GM18519 (cell line): Measurements from ENCODE around the gene USP40.

ENCODE experiments used
- ATAC-seq: cut with Tn5 transposase; IDR thresholded peaks from one replicate; pipeline ENCODE4 v1.9.1; 2021; ENCODE audit warnings: mild to moderate bottlenecking, moderate library complexity; ENCODE audit not compliant: unreplicated experiment, low FRiP score

USP40 gene

DNA sequence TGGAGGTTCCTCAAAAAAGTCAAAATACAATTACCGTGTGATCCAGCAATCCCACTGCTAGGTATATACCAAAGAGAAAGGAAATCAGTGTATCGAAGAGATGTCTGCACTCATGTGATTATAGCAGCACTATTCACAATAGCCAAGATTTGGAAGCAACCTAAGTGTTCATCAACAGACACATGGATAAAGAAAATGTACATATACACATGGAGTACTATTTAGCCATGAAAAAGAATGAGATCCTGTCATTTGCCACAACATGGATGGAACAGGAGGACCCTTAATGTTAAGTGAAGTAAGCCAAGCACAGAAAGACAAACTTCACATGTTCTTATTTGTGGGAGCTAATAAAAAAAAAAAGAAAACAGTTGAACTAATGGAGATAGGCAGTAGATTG lies 133.6 kb downstream of the USP40 start:
- ATAC-seq, result no peak

DNA sequence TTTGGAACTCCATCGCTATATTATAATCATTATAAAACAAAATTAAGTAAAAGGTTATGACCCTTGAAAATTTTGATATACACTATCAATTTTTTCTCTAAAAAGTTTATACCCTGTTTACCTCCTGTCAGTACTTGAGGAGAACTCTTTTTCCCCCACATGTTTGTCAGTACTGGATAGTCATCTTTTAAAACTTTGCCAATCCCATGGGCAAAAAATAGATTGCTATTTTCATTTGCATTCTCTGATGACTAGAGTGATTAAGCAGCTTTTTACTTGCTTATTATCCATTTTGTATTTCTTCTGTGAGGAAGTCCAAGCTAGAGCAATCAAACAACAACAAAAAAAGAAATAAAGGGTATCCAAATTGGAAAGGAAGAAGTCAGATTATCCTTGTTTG lies 135.9 kb downstream of the USP40 start:
- no peak for ATAC-seq

DNA sequence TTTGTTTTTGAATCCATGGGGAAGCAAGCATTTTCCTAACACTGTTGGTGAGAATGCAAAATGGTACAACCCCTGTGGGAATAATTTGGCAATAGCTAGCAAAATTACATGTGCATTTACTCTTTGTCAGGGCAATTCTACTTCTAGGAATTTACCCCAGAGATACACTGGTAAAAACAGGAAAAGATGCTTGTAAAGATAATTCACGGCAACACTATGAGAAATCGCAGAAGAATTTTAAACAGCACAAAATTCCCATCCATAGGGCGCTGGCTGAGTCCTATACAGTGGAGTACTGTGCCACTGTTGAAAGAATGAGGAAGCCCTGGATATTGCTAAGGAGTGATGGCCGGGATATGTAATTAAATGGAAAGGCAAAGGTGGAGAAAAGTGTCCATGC lies 136.5 kb downstream of the USP40 start:
- ATAC-seq, result no peak

DNA sequence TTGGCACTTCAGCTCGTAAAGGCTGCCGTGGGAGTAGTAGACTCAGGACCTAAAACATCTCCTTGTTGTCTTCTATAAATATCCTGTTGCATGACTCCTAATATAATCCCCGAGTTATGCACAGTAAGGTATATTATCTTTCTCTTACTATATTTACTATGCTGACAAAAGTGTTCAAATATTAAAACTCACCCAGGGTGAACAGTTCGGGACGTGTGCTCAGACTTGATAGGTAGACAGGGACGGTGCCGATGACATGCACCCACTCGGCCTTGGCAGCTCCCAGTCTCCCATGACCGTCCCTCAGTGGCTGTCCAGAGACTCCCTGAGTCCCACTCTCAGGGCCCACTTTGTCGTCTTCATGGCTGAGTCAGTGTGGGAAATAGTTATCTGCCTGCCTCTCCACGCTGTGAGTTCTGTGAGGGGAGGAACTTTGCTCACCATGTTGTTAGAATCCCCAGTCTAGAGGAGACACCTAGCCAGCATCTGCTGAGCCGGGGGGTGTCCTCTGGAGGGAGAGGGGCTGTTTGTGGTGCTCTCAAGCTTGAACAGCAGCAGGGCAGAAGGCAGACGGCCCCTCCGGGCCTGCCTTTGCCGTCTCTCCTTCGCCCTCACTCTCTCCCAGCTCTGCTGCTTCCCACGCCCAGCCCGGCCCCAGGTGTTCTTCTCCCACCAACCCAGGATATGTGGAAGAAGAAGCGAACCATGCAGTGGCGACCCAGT lies 137.2 kb downstream of the USP40 start:
- no peak for ATAC-seq

DNA sequence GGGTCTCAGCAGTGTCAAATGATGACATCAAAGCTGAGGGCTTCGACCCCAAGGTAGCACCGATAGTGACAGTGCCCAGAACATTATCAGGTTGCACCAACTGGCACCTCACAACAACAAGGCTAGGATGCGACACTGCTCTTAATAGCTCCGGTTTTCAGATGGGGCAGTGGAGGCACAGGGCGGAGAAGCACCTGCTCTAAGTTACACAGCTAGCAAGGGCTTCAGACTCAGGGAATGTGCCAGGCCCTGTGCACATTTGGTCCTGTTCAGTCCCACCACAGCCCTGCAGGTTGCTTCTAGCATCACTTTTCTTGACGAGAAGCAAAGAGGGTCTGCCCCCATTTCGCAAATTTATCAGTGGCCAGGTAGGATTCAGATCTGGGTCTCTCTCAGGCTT lies 138.1 kb downstream of the USP40 start:
- ATAC-seq, result no peak

DNA sequence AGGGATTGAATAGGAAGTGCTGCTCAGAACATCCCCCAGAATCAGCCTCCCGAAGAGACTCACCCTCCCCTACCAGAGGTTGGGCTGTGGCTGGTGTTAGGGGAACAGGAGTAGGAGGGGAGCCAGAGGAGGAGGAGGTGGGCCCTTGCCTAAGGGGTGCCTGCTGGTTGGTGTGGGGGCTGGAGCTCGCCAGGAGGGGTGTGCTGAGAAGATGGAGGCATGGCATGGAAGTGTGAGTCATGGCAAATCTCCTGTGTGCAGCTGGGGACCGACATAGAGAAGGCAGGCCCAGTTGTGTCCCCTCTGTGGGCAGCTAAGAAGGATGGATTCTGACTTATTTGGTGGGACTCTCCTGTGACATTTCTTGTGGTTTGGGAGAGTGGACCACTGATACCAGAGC lies 138.6 kb downstream of the USP40 start:
- no peak for ATAC-seq

DNA sequence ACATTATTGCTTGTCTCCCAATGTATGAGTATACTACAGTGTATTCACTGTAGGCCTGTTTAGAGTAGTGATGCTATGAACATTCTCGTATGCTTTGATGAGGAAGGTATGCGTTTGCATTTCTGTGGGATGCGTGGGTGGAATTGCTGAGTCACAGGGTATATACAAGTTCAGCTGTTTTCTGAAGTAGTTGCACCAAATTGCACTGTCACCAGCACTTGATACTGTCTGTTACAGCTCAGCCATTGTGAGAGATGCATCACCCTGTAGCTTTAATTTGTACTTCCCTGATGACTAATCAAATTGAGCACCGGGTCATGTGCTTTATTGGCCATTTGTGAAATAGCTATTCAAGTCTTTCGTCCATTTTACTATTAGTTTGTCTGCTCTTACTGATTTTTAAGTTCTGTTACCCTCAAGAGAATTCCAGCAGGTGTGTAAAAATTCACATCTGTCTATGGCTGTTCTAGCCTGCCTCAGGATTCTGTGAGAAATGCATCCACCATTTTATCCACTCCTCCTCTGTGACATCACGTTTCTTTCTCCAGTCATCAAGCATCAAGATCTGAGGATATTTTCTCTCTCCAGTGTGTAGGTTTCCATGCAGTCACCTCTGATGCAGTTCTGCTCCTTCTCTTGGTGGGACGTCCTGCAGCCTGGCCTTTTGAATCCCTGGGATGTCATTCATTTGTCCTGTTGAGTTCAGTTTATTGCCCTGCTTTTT lies 139.8 kb downstream of the USP40 start:
- ATAC-seq, result no peak
